SU-DHL-6 (cell line): Measurements from ENCODE around the gene SULT2B1.

Experiments
- H2AFZ ChIP-seq: fragments of 200-600 bp; sonication (generic); 2 replicates; pipeline ENCODE4 v1.6.1; 2014; ENCODE audit warnings: low read depth, mild to moderate bottlenecking, moderate library complexity, mixed read lengths, antibody characterized with exemption, low read length; ENCODE audit not compliant: severe bottlenecking
- H3F3A ChIP-seq: fragments of 200-600 bp; shearing (Covaris generic); 2 replicates; pipeline ENCODE4 v1.6.0; 2016; ENCODE audit warnings: antibody characterized with exemption, mild to moderate bottlenecking; ENCODE audit not compliant: insufficient read depth
- H3K27ac ChIP-seq: fragments of 200-600 bp; sonication (generic); 2 replicates; pipeline ENCODE4 v1.5.1; 2016; ENCODE audit warnings: low read depth, mild to moderate bottlenecking, low read length, moderate library complexity, mixed read lengths
- H3K27me3 ChIP-seq: fragments of 200-600 bp; sonication (generic), shearing (Covaris generic); 2 replicates; pipeline ENCODE4 v1.6.0; 2014; ENCODE audit warnings: mild to moderate bottlenecking, low read length
- H3K36me3 ChIP-seq: fragments of 200-600 bp; sonication (generic); 2 replicates; pipeline ENCODE4 v1.6.1; 2014; ENCODE audit warnings: mild to moderate bottlenecking, low read length, mixed read lengths
- H3K4me2 ChIP-seq: fragments of 300-600, 200-600 bp; shearing (Covaris generic), sonication (generic); 2 replicates; pipeline ENCODE4 v1.6.0; 2014; ENCODE audit warnings: low read length, low read depth, mild to moderate bottlenecking; ENCODE audit not compliant: poor library complexity, severe bottlenecking
- H3K4me3 ChIP-seq: fragments of 200-600 bp; sonication (generic); 2 replicates; pipeline ENCODE4 v1.5.1; 2014; ENCODE audit warnings: antibody characterized with exemption, low read length, mild to moderate bottlenecking, mixed read lengths; ENCODE audit not compliant: insufficient read depth, poor library complexity, severe bottlenecking
- H3K79me2 ChIP-seq: fragments of 200-600 bp; sonication (generic); 2 replicates; pipeline ENCODE4 v1.6.1; 2014; ENCODE audit warnings: mild to moderate bottlenecking, low read length, moderate library complexity; ENCODE audit not compliant: insufficient read depth
- H3K9ac ChIP-seq: fragments of 200-600 bp; sonication (generic); 2 replicates; pipeline ENCODE4 v1.7.0; 2014; ENCODE audit warnings: mild to moderate bottlenecking, low read length
- H3K9me2 ChIP-seq: fragments of 200-600 bp; sonication (generic); replicated peaks from 2 replicates; pipeline ENCODE4 v1.6.1; 2014; ENCODE audit warnings: low read length; ENCODE audit not compliant: insufficient read depth
- H3K9me3 ChIP-seq: fragments of 200-600 bp; sonication (generic); 2 replicates; pipeline ENCODE4 v1.6.1; 2014; ENCODE audit warnings: low read length, mixed read lengths; ENCODE audit not compliant: insufficient read depth
- H4K20me1 ChIP-seq: fragments of 200-600 bp; sonication (generic); 2 replicates; pipeline ENCODE4 v1.6.1; 2014; ENCODE audit warnings: low read depth, mild to moderate bottlenecking, antibody characterized with exemption, low read length, moderate library complexity, mixed read lengths
- CTCF ChIP-seq: fragments of 200-600 bp; sonication (generic); IDR thresholded peaks from one replicate; pipeline ENCODE4 v1.5.1; 2017; ENCODE audit warnings: antibody characterized with exemption, mild to moderate bottlenecking, low read length, moderate library complexity; ENCODE audit not compliant: insufficient read depth, poor library complexity, severe bottlenecking
- EZH2phosphoT487 ChIP-seq: fragments of 200-600 bp; sonication (generic), shearing (Covaris generic); conservative IDR thresholded peaks from 2 replicates; pipeline ENCODE4 v1.6.1; 2018; ENCODE audit warnings: mild to moderate bottlenecking, antibody characterized with exemption, low read length, moderate library complexity, mixed read lengths

The SULT2B1 gene

GRCh38 chr19:48636859-48637448 lies 85.0 kb downstream of the SULT2B1 start, which contains the start of gene DBP:
Gene DBP (minus strand): TSS chr19:48637379. CDS start chr19:48636994, 385 bp downstream.
- H3K4me2 ChIP-seq: peak within 1 kb of the TSS; percentile 89
- no peaks in the 10 kb centered on the region for H4K20me1 ChIP-seq
- H3K9ac ChIP-seq: peak within 1 kb of the TSS; percentile 93
- H3F3A ChIP-seq: peaks cover 21% of the 10 kb centered on the region
- no peaks in the 10 kb centered on the region for H3K9me2 ChIP-seq
- peak within 1 kb of the TSS; percentile 7 for H2AFZ ChIP-seq
- TF ChIP-seq CTCF: no peak
- TF ChIP-seq EZH2phosphoT487: no peak
- H3K4me3 ChIP-seq: peak within 1 kb of the TSS; percentile 68
- H3K79me2 ChIP-seq: no peaks in the 10 kb centered on the region
- no peaks in the 10 kb centered on the region for H3K27me3 ChIP-seq
- no peaks in the 10 kb centered on the region for H3K36me3 ChIP-seq
- no peaks in the 10 kb centered on the region for H3K9me3 ChIP-seq
- peak within 1 kb of the TSS; percentile 89 for H3K27ac ChIP-seq

DNA sequence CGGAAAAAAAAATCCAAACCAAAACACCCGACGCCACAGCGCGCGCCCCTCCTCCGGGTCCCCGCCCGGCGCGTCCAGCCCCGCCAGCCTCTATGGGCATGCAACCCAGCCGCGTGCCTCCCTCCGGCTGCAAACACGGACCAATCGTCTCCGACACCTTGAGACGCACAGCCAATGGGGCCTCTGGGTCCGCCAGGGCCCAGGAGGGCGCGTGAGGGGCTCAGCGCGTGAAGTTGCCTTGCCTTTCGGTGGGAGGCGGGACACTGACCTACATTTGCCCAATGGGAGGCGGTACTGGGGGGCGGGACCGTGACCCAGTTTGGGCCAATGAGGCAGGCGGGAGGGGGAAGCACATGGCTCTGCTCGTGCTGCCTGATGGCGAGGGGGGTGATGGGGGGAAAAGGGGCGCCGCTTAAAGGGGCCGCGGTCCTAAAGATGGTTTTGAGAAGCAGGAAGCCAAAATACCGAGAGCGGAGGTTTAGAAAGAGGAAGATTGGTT lies 85.5 kb downstream of the SULT2B1 start:
- no peaks in the 10 kb centered on the region for H3K36me3 ChIP-seq
- no peaks in the 10 kb centered on the region for H4K20me1 ChIP-seq
- H3K27me3 ChIP-seq: no peaks in the 10 kb centered on the region
- peak overlapping the region; percentile 54 for H3K4me3 ChIP-seq
- no peaks in the 10 kb centered on the region for H3K9me2 ChIP-seq
- H3K9me3 ChIP-seq: no peaks in the 10 kb centered on the region
- H3K79me2 ChIP-seq: no peaks in the 10 kb centered on the region
- H2AFZ ChIP-seq: peak overlapping the region; percentile 7
- H3F3A ChIP-seq: peaks cover 21% of the 10 kb centered on the region
- H3K9ac ChIP-seq: peak overlapping the region; percentile 62
- peak overlapping the region; percentile 89 for H3K4me2 ChIP-seq
- TF ChIP-seq CTCF: no peak
- no peak for TF ChIP-seq EZH2phosphoT487
- H3K27ac ChIP-seq: peak overlapping the region; percentile 89

GRCh38 chr19:48637948-48638830 lies 86.2 kb downstream of the SULT2B1 start:
- H3K9ac ChIP-seq: peak overlapping the region; percentile 62
- H3K36me3 ChIP-seq: no peaks in the 10 kb centered on the region
- peak overlapping the region; percentile 54 for H3K4me3 ChIP-seq
- H3F3A ChIP-seq: peaks cover 19% of the 10 kb centered on the region
- TF ChIP-seq CTCF (peak; percentile 17), EZH2phosphoT487 (no peak)
- peak overlapping the region; percentile 72 for H3K4me2 ChIP-seq
- H4K20me1 ChIP-seq: no peaks in the 10 kb centered on the region
- peak overlapping the region; percentile 7 for H2AFZ ChIP-seq
- peak overlapping the region; percentile 89 for H3K27ac ChIP-seq
- H3K79me2 ChIP-seq: no peaks in the 10 kb centered on the region
- H3K27me3 ChIP-seq: no peaks in the 10 kb centered on the region
- H3K9me2 ChIP-seq: no peaks in the 10 kb centered on the region
- H3K9me3 ChIP-seq: no peaks in the 10 kb centered on the region
